A549 (cell line): ENCODE results near the gene ZFC3H1. TPM values are rescaled to one million over a fixed set of nuclear protein-coding genes. Genes with fewer than 3 reads are reported as not detected.

Source experiments
- ATAC-seq, 2 experiments: fragments of 200-7000 bp in 1 of 2; fragments of >200 bp in 1 of 2; cut with Nextera tagmentation in 1 of 2; cut with Tn5 transposase in 1 of 2; 3 replicates each; pipeline versions ENCODE4 v1.8.0 to v1.9.1; 2018 to 2020; ENCODE audit warnings: mild to moderate bottlenecking in 1 of 2, moderate library complexity in 1 of 2
- CTCF ChIA-PET: fragments of 300-600 bp; sonication (Branson Sonifier 250); formaldehyde crosslinking; extraction: SDS; loops from one replicate; lab custom pipeline; 2021; ENCODE audit warnings: antibody characterized with exemption, inconsistent platforms; lab: Yijun Ruan, JAX
- POLR2A ChIA-PET: fragments of 350-600 bp; formaldehyde crosslinking; extraction: SDS; loops from one replicate; lab custom pipeline; 2021; ENCODE audit warnings: antibody characterized with exemption, inconsistent platforms; lab: Yijun Ruan, JAX
- DNase-seq, 2 experiments: peaks; one replicate each; pipeline versions ENCODE4 v3.0.0 to v3.0.0-alpha.2; 2011 to 2016; ENCODE audit warnings: low read depth in 1 of 2, low spot score in 1 of 2
- FAIRE-seq: peaks from 2 replicates; lab custom pipeline; 2011; peaks lifted over from hg19 to GRCh38; lab: Jason Lieb, UNC
- H3K27ac ChIP-seq, 2 experiments: fragments of >200 bp; sonication (Bioruptor Twin); formaldehyde crosslinking; 3 replicates each; pipeline ENCODE4 v1.5.1; 2016 to 2017
- H3K4me1 ChIP-seq: fragments of >200 bp; sonication (Bioruptor Twin); formaldehyde crosslinking; 3 replicates; pipeline ENCODE4 v1.6.1; 2016
- H3K4me2 ChIP-seq: fragments of >200 bp; sonication (Bioruptor Twin); formaldehyde crosslinking; 3 replicates; pipeline ENCODE4 v1.6.1; 2016
- H3K4me3 ChIP-seq: fragments of >200 bp; sonication (Bioruptor Twin); formaldehyde crosslinking; 3 replicates; pipeline ENCODE4 v1.5.1; 2016
- H3K9me3 ChIP-seq: fragments of >200 bp; sonication (Bioruptor Twin); formaldehyde crosslinking; 3 replicates; pipeline ENCODE4 v1.6.1; 2016
- EP300 ChIP-seq, 2 experiments: fragments of >200 bp; sonication (Bioruptor Twin); formaldehyde crosslinking; IDR thresholded peaks; 2 replicates in 1 of 2; 3 replicates in 1 of 2; pipeline ENCODE4 v1.6.1; 2016 to 2017
- FOSB ChIP-seq: fragments of 250-450 bp; sonication (Bioruptor Pico); IDR thresholded peaks from 2 replicates; pipeline ENCODE4 v1.5.0; 2020; ENCODE audit warnings: mild to moderate bottlenecking, moderate library complexity
- FOXS1 ChIP-seq: fragments of 250-450 bp; sonication (Bioruptor Pico); IDR thresholded peaks from 2 replicates; pipeline ENCODE4 v1.5.0; 2020; ENCODE audit warnings: mild to moderate bottlenecking, moderate library complexity
- HOXB5 ChIP-seq: fragments of 250-450 bp; sonication (Bioruptor Pico); IDR thresholded peaks from 2 replicates; pipeline ENCODE4 v1.5.0; 2020; ENCODE audit warnings: mild to moderate bottlenecking, moderate library complexity
- JUN ChIP-seq, 2 experiments: fragments of >200 bp; sonication (Bioruptor Twin); formaldehyde crosslinking; IDR thresholded peaks; 2 replicates in 1 of 2; 3 replicates in 1 of 2; pipeline ENCODE4 v1.6.1; 2016 to 2017
- POLR2A ChIP-seq: IDR thresholded peaks from 2 replicates; pipeline ENCODE4 v1.6.1; 2012; ENCODE audit warnings: mild to moderate bottlenecking, low read length
- RARB ChIP-seq: fragments of 250-450 bp; sonication (Bioruptor Pico); IDR thresholded peaks from 2 replicates; pipeline ENCODE4 v1.8.0; 2021; ENCODE audit warnings: mild to moderate bottlenecking, moderate library complexity
- TP53 ChIP-seq: fragments of 250-450 bp; sonication (Bioruptor Pico); IDR thresholded peaks from 2 replicates; pipeline ENCODE4 v1.5.0; 2021; ENCODE audit warnings: mild to moderate bottlenecking, moderate library complexity
- ZC3H11A ChIP-seq: fragments of 450-650 bp; IDR thresholded peaks from 2 replicates; pipeline ENCODE4 v1.6.1; 2014; ENCODE audit warnings: antibody characterized with exemption, mild to moderate bottlenecking
- ZNF302 ChIP-seq: fragments of 250-450 bp; sonication (Bioruptor Pico); IDR thresholded peaks from 2 replicates; pipeline ENCODE4 v1.9.0; 2021; ENCODE audit warnings: inconsistent platforms, mild to moderate bottlenecking, moderate library complexity
- WGBS: methylation state at CpG from one replicate; pipeline ENCODE4 v1.1.6; 2017; ENCODE audit errors: missing lambda C conversion rate; 5-methylcytosine and 5-hydroxymethylcytosine counted together
- polyA plus RNA-seq, 4 experiments: library from polyadenylated mRNA; depleted of rRNA in 3 of 4; stranded (reverse); fragments of >200 nt; fragmentation: RNase III in 1 of 4; extraction: RNeasy Plus Mini Kit Qiagen cat#74134 plus additional on column Dnase treatment in 1 of 4; gene quantifications; 2 replicates in 3 of 4; 3 replicates in 1 of 4; pipeline ENCODE4 v1.2.3, GENCODE V29; 2011 to 2017
- TF ChIP-seq, protein P1 (sequence below): fragments of 200-600 bp; sonication (generic); IDR thresholded peaks from 2 replicates; pipeline ENCODE4 v1.6.1; 2016; ENCODE audit warnings: antibody characterized with exemption, mild to moderate bottlenecking, moderate library complexity

Gene ZFC3H1
- polyA plus RNA-seq, 2 of the 4 experiments (the other 2 are of a cell fraction): 18.9 to 58.3 TPM

DNA sequence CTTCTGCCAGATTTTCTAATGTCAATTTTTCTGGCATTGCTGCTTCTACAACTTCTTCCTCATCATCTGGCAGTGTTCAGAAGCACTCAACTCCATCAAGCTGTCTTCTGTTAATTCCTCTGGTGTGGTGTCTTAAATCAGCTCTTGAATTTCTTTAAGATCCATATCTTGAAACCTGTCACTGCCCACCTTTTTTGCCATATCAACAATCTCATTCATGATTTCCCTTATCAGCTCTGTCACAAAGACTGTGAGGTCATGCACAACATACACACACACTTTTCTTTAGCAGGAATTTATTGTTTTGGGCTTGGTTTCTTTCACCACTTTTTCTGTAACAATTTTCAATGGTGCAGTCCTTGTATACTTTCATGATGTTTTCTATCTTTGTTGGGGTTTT lies 7.7 kb upstream of the ZFC3H1 start:
- H3K4me3 ChIP-seq: no peak overlapping the region
- no peak for FAIRE-seq
- no peak for DNase-seq
- H3K4me1 ChIP-seq: no peaks in the 10 kb centered on the region
- ChIA-PET POLR2A (interaction anchor here (0.9 kb wide), 1 partner anchor 8 kb away, joined by 3 read pairs; no protein-coding TSS in a partner anchor), CTCF (interaction anchor here (1.1 to 4.5 kb wide), 2 partner anchors 14 to 23 kb away, joined by 3 to 24 read pairs; partner anchors contain the start of gene TMEM19)
- TF ChIP-seq RARB (CRISPR knock-in tag) (no peak), EP300 (IDR thresholded peaks at IDR 0.05) (no peak)
- H3K27ac ChIP-seq: no peak overlapping the region
- no peaks in the 10 kb centered on the region for H3K9me3 ChIP-seq
- no peak for ATAC-seq
- H3K4me2 ChIP-seq: no peak overlapping the region

DNA sequence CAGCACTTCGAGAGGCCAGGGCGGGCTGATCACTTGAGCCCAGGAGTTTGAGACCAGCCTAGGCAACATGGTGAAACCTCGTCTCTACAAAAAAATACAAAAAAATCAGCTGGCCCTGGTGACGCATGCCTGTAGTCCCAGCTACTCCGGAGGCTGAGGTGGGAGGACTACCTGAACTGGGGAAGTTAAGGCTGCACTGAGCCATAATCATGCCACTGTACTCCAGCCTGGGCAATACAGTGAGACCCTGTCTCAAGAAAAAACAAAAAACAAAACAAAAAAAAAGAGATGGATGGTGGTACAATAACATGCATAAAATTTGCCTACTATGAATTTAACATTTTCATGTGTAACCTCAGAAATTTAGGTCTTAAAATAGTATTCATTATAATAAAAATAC lies 2.6 kb upstream of the ZFC3H1 start:
- POLR2A ChIA-PET: no interaction called here
- 90% methylated on average over 5 of the region's 5 CpGs for WGBS
- H3K4me2 ChIP-seq: no peak overlapping the region
- CTCF ChIA-PET: interaction anchor here (0.9 to 1.4 kb wide), 3 partner anchors 16 to 251 kb away, joined by 3 read pairs; no protein-coding TSS in a partner anchor
- H3K4me3 ChIP-seq: no peak overlapping the region
- no peak overlapping the region for H3K27ac ChIP-seq
- DNase-seq (no peak), ATAC-seq (no peak), FAIRE-seq (no peak)
- H3K9me3 ChIP-seq: no peaks in the 10 kb centered on the region
- peaks cover 17% of the 10 kb centered on the region; the same call in 2 of the 3 replicates for H3K4me1 ChIP-seq
- TF ChIP-seq FOSB (no peak), HOXB5 (CRISPR knock-in tag) (no peak), ZC3H11A (no peak), TP53 (CRISPR knock-in tag) (no peak)
- TF ChIP-seq, protein P1, sequence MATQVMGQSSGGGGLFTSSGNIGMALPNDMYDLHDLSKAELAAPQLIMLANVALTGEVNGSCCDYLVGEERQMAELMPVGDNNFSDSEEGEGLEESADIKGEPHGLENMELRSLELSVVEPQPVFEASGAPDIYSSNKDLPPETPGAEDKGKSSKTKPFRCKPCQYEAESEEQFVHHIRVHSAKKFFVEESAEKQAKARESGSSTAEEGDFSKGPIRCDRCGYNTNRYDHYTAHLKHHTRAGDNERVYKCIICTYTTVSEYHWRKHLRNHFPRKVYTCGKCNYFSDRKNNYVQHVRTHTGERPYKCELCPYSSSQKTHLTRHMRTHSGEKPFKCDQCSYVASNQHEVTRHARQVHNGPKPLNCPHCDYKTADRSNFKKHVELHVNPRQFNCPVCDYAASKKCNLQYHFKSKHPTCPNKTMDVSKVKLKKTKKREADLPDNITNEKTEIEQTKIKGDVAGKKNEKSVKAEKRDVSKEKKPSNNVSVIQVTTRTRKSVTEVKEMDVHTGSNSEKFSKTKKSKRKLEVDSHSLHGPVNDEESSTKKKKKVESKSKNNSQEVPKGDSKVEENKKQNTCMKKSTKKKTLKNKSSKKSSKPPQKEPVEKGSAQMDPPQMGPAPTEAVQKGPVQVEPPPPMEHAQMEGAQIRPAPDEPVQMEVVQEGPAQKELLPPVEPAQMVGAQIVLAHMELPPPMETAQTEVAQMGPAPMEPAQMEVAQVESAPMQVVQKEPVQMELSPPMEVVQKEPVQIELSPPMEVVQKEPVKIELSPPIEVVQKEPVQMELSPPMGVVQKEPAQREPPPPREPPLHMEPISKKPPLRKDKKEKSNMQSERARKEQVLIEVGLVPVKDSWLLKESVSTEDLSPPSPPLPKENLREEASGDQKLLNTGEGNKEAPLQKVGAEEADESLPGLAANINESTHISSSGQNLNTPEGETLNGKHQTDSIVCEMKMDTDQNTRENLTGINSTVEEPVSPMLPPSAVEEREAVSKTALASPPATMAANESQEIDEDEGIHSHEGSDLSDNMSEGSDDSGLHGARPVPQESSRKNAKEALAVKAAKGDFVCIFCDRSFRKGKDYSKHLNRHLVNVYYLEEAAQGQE: no peak

DNA sequence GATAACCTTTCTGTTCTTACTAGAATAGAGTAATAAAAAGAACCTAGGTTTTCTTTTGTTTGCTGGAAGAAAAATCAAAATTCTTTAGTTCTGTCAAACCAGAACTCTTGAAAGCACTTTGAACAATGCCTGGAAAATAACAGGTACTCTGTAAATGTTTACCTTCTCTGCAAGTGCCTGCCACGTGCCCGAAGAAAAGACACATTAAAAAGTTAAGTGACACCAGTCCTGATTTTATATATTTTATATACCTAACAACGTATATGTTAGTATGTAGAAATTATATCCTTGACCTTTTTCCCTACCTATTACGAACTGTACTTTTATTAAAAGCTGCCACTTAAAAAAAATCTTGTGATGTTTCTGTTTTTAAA lies 1.4 kb upstream of the ZFC3H1 start:
- FAIRE-seq: no peak
- TF ChIP-seq FOXS1 (no peak), JUN (IDR thresholded peaks at IDR 0.05) (no peak)
- POLR2A ChIA-PET: interaction anchor here (2.8 kb wide), 1 partner anchor 20 kb away, joined by 87 read pairs; the partner anchor contains the start of gene TMEM19

DNA sequence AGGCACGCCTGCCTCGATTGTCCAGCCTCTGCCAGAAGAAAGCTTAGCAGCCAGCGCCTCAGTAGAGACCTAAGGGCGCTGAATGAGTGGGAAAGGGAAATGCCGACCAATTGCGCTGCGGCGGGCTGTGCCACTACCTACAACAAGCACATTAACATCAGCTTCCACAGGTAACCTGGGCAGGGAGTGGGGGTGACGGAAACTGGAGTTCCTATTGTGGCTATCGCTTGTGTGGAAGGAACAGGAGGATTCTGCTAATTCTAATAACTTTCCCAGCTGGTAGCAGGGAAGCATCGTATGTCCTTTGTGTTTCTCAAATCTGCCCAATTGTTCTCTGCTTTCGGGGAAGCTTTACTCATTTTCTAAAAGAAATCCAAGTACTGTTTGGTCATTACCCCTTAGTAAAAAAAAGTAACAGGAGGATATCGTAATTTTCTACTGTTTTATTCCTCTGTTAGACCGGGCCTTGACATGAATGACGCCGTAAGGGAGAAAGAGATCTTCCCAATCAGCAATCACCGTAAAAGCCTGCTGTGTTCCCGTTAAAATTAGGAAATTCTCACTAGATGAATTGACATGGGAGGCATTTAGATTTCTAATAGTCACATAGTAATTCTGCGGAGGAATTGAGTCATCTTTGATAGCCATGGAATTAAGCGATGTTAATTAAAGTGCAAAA lies 902 bp upstream of the ZFC3H1 start:
- Histone ChIP-seq H3K4me3 (peak overlapping the region; percentile 69), H3K27ac (peak overlapping the region; percentile 84 to 92), H3K4me2 (peak overlapping the region; percentile 80), H3K9me3 (no peaks in the 10 kb centered on the region), H3K4me1 (peaks cover 18% of the 10 kb centered on the region; the same call in 2 of the 3 replicates)
- FAIRE-seq (no peak), ATAC-seq (peak; percentile 30 to 35), DNase-seq (peak in 1 of 2 experiments; percentile 10)
- ChIA-PET CTCF (interaction anchor here (0.7 to 2.9 kb wide), 9 partner anchors 21 to 272 kb away, joined by 3 to 23 read pairs (median 4); partner anchors contain the start of genes RAB21 and TMEM19), POLR2A (interaction anchor here (0.6 to 2.8 kb wide), 10 partner anchors 11 to 92 kb away, joined by 3 to 87 read pairs (median 8); partner anchors contain the start of genes RAB21 and TMEM19)
- TF ChIP-seq POLR2A (peak; percentile 69), ZNF302 (CRISPR knock-in tag) (no peak), JUN (IDR thresholded peaks at IDR 0.05) (no peak)
- WGBS: 4% methylated on average over 20 of the region's 20 CpGs

More for the DNA sequence above, 1.4 kb upstream of the ZFC3H1 start:
- DNase-seq: no peak
- Histone ChIP-seq H3K4me3 (peak overlapping the region; percentile 69), H3K4me1 (peaks cover 18% of the 10 kb centered on the region; the same call in 2 of the 3 replicates), H3K27ac (peak overlapping the region; percentile 84 to 92), H3K4me2 (peak overlapping the region; percentile 80), H3K9me3 (no peaks in the 10 kb centered on the region)
- WGBS: 9% methylated on average over 4 of the region's 4 CpGs
- CTCF ChIA-PET: interaction anchor here (2.9 kb wide), 1 partner anchor 21 kb away, joined by 23 read pairs; the partner anchor contains the start of gene TMEM19
- ATAC-seq: no peak
